ENCODE data around the gene SLC17A9.

Gene SLC17A9

DNA sequence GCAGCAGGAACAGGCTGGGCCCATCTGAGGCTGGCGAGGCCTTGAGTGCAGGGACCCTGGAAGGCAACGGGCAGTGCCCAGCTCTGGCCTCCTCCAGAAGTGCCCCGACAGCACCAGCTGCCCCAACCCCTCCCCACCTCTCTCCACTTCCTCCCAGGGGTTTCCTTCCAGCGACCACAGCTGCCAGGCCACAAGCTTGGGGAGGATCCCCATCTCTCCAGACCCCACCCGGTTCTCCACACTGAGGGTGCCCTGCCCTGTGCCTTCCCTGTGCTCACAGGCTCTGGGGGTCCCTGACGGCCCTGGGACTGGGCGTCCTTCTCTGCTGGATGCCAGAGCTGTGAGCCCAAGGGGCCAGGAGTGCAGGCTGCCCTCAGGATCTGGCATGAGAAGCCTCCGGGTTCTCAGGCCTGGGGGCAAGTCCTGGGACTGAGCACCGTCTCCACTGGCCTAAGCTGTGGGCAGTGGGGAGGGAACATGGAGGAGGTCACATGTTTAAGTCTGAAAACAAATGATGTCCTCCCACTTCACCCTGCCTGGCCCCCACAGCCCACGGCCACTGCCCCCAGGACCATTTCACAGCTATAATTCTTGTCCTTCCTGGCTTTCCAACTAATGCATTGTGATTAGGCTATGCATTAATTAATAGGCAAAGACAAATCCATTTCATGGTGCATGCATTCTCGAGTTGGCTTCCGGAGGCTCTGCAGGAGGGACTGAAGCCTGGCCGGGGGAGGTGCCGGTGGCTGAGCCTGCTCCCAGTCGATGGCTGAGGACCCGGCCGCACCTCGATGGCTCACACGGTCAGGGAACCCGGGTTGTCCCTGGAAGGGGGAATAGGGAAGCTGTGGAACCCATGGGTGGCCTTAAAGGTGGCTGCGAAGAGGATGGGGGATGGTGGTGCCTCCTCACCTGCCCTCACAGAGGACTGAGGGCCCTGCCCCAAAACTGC, 29.9 kb downstream of the SLC17A9 start:
- DNase-seq (ENCODE audit: low read depth in 3 of 3) = no peak

DNA sequence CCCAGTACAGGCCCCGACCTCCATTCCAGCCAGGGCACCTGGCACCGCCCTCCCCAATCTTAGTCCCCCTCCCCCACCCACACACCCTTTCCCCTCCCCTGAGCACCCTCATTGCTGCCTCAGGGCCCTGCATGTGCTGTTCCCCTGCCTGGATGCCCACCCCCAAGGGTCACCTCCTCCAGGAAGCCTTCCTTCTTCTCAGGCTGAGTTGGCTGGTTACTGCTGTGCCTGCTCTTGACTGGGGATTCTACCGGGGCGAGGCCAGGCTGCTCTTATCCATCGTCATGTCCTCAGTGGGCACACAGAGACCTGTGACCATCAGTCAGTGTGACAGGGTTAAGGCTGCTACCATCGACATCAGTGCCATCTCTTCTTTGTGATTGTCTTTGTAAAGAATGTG, 30.7 kb downstream of the SLC17A9 start:
- DNase-seq (ENCODE audit: low read depth in 3 of 3) = no peak

DNA sequence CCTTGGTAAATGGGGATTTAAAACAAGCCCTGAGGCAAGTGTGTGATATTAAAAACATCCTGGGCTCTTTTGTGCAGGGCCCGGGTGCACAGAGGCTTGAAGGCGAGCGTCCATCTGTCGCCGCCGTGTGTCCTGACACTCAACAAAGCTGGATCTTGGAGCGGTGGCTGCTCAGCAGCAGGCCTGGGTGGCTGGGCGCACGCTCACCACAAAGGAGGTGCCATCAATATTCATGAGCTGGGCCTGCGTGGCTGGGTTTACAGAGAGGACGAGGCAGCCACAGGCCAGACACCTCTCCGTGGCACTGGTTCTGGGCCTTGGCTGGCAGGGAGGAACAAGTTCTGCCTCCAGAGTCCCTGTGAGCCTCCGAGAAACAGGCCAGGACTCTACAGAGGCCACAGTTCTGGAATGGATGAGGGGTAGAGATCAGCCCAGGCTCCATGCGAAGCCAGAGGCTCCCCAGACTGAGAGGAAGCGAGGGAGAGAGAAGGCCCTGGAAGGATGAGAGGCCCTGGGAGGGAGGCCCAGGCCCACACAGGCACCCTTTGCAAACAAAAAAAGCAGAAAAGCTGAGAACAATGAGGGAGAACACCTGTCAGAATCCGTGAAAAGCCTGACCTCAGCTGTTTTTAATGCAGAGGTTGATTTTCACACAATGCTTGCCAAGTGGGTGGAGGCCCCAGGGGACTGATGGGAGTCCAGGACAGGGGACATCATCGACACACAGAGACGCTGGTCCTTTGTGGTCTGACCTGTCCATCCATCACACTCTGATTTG, 32.3 kb downstream of the SLC17A9 start:
- DNase-seq (ENCODE audit: low read depth in 3 of 3) = no peak

DNA sequence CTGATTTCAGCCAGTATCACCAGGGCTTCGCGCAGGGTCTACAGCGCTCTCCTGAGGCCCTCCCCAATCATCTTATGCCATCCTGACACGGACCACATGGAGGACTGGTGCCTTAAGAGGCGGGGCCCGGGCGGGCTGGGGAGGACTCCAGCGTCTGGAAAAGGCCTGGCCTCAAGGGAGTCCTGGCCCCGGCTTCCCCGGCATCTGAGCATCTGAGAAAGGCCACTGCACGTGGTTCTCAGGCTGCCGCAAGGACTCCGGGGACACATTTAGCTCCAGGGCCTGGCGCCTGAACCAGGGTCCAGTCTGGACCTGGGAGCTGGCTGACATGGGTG, 32.9 kb downstream of the SLC17A9 start:
- DNase-seq (ENCODE audit: low read depth in 3 of 3) = no peak

DNA sequence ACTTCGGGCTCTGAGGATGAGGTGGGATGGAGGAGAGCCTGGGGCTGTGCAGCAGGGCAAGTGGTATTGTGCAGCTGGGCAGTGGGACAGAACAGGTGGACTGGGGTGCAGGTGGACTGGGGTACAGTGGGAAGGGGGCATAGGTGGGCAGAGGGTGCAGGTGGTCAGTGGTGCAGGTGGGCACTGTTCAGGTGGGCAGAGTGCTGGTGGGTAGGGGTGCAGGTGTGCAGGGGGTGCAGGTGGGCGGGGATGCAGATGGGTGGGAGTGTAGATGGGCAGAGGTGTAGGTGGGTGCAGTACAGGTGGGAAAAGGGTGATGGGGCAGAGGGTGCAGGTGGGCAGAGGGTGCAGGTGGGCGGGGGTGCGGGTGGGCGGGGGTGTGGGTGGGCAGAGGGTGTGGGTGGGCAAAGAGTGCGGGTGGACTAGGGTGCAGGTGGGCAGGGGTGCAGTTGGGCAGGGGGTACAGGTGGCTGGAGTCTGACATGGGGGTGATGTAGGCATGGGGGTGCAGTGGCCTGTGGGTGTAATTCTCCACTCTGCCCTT, 33.8 kb downstream of the SLC17A9 start:
- no peak for DNase-seq (ENCODE audit: low read depth in 3 of 3)

DNA sequence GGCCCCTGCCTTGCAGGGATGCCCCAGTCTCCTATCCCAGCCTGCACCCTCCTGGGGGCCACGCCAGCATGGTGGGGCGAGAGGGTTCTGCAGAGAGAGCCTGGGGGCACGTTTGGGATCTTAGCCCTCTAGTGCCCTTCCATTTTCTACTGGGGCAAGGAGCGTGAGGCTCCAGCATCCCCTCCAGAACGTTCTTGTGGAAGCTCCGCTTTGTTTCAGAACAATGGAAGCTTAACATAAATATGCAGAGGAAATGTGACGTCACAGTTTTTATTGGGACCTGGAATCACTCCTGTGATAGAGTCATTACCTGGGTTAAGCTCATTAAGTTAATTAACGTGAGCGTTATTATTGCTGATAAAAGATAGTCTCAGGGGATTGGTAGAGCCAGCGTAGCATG, 34.6 kb downstream of the SLC17A9 start:
- DNase-seq (ENCODE audit: low read depth in 3 of 3) = no peak

DNA sequence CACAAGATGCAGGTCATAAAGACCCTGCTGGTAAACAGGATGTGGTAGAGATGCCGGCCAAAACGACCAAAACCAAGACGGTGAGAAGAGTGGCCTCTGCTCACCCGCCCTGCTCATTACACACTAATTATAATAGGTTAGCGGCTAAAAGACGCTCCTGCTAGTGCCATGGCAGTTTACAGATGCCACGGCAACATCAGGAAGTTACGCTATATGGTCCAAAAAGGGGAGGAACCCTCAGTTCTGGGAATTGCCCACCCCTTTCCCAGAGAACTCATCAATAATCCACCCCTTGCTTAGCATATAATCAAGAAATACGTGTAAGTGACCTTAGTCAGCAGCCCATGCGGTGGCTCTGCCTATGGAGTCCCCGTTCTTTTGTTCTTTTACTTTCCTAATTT, 36.7 kb downstream of the SLC17A9 start:
- DNase-seq (ENCODE audit: low read depth in 3 of 3) = no peak

DNA sequence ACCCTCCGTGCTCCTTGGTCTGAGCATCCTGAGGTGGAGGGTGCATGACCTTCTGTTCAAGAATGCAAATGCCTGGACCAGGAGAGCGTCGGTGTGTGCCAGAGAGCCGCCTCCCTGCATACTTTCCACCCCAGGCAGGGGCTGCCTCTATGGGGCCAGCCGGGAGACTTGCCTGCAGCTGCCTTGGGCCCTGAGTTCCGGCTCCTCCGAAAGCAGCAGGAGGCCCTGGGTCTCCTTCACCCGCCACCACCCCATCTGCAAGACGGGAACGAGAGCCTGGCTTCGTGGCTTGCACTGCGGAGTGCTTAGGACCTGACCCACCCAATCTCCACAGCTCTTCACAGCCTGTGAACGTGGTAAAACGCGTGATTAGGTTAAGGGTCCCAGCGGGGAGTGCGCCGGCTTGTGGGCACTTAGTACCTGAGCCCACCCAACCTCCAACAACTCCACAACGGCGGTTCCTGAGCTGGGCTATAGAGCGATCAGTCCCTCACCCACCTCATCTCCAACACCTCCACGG, 37.9 kb downstream of the SLC17A9 start:
- no peak for DNase-seq (ENCODE audit: low read depth in 3 of 3)

DNA sequence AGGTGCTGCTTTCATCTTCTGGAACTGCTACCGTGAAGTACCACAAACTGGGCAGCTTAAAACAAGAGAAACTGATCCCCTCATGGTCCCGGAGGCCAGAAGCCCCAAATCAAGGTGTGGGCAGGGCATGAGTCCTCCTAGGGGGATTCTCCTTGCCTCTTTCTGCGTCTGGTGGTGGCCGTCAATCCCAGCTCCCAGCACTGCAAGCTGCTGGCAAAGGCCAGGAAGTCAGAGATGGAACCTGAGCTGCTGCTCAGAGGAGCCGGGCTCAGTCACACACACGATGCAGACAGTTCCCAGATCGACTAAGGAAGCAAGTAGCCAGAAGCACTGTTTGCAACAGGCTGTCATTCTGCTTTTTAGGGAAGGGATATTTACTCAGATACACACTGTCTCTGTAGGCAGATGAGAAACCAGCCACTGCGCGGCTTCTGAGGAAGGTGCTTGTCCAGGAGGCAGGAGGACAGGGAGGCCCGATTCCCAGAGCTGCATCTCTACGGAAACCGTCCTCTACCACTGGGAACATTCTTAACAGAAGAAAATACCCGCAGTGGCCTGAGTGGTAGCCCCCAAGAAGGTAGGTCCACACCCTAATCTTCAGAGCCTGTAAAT, 38.8 kb downstream of the SLC17A9 start:
- no peak for DNase-seq (ENCODE audit: low read depth in 3 of 3)

DNA sequence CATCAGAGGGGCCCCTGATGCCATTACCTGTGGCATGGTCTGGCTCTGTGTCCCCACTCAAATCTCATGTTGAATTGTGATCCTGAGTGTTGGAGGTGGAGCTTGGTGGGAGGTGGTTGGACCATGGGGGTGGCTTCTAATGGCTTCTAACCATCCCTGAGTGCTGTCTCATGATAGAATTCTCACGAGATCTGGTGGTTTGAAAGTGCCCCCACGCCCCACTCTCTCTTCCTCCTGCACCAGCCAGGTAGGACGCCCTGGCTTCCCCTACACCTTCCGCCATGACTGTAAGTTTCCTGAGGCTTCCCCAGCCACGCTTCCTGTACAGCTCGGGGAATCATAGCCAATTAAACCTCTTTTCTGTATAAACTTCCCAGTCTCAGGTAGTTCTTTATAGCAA, 39.4 kb downstream of the SLC17A9 start:
- DNase-seq (ENCODE audit: low read depth in 3 of 3) = no peak

DNA sequence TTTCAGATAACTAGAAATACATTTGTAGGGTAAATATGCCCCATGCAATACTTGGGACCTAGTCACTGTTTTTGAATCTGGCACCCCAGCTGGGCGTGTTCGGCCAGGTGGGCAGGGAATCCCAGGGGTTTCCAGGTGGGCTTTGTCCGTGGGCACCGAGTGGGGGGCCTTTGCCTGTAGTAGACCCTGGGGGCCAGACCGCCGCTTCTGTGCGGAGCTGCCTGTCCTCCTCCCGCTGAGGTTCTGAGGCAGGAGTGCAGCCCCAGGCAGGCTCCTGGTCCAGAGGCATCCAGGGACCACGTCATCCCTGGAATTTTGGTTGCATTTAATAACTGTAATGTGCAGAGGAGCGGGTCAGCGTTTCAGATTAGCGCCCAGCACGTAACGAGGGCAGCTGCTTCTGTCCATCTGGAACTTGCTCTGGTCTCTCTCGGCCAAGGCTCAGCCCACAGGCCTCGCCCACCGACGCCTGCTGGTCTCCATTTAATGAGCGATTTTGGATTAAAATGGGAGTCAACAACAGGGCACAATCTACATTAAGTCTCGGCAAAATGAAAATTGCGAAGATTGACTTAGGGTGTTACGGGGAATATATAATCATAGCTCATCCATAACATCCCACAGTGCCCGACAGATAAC, 41.5 kb downstream of the SLC17A9 start:
- no peak for DNase-seq (ENCODE audit: low read depth in 3 of 3)

DNA sequence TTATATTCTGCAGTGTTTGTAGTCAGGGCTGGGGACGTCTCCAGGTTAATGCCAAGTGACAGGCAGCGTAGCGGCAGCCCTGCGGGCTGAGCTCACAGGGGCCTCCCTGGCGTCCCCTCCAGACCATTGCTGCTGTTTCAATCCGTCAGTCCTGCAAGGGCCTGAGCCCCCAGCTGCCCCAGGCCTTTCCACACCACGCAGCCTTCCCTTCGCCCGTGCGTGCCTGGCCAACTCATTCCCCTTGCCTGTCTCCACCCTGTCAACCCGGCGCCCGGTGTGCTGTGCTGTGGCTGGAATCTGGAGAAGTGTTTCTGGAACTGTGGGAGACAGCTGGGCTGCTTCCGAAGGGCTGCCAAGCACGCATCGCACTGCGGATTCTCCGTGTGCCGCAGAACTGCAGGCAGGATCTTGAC, 42.4 kb downstream of the SLC17A9 start:
- DNase-seq (ENCODE audit: low read depth in 3 of 3) = no peak

DNA sequence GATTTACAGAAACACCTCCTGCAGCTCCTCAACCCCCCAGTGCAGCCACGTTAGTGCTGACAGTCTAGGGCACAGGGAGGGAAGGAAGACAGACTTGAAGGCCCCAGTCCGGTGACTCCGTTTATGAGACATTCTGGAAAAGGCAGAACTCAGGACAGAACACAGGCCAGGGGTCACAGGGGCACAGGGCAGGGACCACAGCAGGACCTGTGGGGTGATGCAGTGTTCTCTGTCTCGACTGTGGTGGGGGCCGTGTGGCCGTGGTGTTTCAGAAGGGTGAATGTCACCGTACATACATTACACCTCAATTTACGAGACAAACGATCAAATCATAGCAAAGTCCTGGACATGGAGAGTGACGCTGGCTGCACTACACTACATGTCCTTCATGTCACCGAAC, 43.0 kb downstream of the SLC17A9 start:
- DNase-seq (ENCODE audit: low read depth in 3 of 3) = no peak

DNA sequence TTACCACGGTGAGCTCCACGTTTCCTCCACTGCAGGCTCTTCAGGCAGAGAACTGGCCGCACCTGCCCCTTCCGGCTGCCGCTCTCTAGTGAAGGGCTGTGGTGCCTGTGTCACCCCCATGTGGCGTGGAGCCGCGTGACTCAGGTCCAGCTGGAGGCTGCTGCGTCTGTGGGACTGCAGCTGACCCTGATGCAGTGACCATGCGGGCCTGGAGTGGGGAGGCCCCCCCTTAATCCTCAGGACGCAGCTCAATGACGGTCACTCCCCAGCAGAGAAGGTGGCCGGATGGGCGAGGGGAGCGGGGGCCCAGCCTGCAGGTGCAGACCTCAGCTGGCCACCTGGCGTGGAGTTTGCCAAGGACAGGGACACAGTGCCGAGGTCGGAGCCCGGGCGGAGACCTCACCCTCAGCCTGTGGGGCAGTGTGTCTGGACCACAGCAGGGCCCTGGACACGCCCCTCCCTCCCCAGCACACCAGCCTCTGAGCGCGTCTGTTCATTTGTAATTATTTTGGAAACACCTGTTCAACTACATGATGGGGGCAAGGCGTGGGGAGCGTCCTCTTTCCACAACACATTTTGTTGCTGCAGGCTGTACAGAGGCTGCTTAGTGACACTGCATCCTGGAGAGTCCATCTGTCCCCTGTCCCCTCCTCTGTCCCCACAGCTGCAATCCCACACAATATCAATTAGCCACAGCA, 43.5 kb downstream of the SLC17A9 start:
- no peak for DNase-seq (ENCODE audit: low read depth in 3 of 3)

DNA sequence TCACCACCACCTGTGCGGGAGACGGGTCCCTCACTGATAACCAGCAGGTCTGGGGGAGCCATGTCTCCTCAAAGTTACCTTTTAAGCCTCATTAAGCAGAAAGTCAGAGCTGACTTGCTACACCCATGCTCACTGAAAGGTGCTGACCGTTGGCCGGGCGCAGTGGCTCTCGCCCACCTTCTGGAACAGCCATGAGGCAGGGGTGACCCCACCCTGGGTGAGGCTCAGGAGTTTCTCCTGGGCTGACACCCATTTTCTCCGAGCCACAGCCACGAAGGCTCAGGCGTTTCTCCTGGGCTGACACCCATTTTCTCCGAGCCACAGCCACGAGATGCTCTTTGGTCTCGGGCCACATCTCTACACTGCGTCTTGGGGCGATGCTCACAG, 44.1 kb downstream of the SLC17A9 start:
- DNase-seq (ENCODE audit: low read depth in 3 of 3) = no peak

DNA sequence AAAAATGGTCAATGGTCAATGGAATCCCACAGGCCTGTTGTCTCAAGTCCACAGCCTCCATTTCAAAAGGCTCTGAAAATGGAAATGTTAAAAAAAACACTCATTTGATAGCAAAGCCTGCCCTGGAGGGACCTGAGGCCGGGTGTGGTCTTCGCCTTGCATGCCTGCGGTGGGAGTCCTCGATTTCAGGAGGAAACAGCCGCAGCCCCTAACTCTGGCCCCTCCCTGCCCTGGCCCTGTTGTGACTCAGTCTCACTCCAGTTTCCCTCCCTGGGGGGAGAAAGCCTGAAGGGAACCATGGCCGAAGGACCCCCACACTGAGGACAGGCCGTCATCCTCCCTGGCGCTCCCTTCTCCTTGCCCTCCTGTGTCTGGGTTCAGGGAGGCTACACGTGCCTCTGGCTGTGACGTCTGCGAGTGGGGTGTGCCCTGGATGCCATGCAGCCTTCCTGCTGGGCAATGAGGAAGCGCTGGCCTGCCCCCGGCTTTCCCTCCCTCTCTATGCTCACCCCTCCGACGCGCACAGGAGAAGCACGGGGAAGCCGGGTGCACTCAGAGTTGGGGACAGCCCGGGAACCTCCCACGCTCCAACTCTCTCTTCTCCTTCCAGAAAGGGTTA, 45.0 kb downstream of the SLC17A9 start:
- DNase-seq (ENCODE audit: low read depth in 3 of 3) = no peak

DNA sequence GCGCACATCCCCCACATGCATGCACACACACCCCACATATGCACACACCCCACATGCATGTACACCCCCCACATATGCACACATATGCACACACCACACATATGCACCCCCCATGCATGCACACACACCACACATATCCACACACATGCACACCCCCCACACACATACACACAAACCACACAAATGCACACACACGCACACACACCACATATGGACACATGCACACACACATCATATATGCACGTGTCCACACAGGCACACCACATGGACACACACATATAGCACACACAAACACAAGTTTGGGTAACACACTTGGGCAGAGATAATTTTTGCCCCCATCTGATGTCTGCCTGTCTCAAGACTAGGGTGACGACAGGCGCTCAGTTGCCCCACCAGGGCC, 45.9 kb downstream of the SLC17A9 start:
- DNase-seq (ENCODE audit: low read depth in 3 of 3) = no peak

DNA sequence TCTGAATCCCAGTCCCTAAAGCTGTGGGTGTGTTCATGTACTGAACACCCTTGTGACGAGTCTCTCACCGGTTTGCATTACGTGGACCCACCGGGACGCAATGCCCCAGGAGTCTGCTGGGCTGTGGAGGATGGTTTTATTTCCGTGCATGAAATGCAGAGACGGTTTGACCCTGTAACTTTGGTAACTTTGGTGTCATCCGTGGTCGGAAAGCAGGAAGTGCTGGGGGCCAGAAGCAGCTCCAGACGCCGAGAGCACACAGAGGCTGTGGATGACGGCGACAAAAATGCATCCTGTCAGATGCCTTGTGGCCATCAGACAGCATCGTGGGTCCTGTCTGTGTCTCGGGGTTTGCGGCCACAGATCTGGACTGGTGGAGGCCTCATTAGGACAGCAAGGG, 47.1 kb downstream of the SLC17A9 start:
- DNase-seq (ENCODE audit: low read depth in 3 of 3) = no peak

DNA sequence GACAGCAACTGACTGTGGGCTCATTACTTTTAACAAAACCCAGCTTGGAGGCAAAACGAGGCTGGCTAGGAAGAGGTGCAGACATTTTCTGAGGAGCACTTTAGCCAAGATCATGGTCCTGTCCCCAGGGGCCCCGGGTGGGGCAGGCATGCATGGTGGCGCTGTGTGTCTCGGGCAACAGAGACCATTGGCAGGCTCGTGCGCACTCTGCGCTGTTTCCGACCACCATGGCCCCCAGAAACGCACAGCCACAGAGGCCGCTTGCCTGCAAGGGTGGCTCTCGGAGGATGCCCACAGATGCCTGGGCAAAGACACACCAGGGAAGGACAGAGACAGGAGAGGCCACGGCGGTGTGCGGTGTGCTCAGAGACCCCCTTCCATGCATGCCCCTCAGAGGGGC, 47.5 kb downstream of the SLC17A9 start:
- DNase-seq (ENCODE audit: low read depth in 3 of 3) = no peak

DNA sequence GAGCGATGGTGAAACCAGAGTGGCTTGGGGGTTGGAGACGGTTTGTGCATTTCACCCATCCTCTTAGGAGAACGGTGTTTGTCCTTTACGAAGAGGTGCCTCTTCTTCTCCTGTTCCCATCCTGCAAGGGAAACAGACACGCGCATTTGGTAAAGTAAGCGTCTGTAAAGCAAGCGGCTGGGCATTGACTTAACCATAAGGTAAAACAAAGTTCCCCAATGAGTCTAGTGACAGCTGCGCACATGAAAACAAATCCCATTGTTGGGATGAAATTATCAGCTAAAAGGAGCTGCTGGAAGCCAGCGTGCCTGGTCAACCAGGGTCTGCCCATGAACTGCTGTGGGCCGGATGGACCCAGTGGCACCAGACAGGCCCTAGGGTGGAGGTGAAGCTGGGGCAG, 48.4 kb downstream of the SLC17A9 start:
- no peak for DNase-seq (ENCODE audit: low read depth in 3 of 3)

DNA sequence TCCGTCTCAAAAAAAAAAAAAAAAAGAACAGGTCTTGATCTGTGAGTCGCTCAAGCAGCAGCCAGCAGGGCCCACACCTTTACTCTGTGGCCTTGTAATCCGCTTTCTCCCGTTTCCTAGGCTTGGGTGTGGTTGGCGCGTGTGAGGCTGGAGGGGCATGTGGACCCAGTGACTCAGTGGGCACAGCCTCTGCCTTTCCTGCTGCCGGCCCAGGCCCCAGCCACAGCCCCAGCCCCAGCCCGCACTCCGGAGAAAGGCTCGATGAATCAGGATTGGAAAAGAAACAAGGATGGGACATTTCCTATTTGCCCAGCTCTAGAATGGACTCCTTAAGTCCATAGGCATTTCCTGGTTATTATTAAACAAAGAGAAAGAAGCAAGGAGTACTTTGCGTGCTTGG, 50.0 kb downstream of the SLC17A9 start:
- no peak for DNase-seq (ENCODE audit: low read depth in 3 of 3)
